Astrocyte of the spinal cord (primary cell): Measurements from ENCODE around the gene KCNQ1.

Source experiments
- DNase-seq: peaks from one replicate; pipeline ENCODE4 v3.0.0; 2011; ENCODE audit warnings: low read depth, low spot score
- H3K4me3 ChIP-seq: 2 replicates; pipeline ENCODE4 v1.5.1; 2011; ENCODE audit warnings: low read depth, mild to moderate bottlenecking, low read length, moderate library complexity
- in situ Hi-C: cut with HindIII; loops from 2 replicates; pipeline ENCODE4 v1.10.0; 2017; ENCODE audit warnings: low sequenced_read_pairs
- TF ChIP-seq, protein P1 (sequence below): IDR thresholded peaks from 2 replicates; pipeline ENCODE4 v1.5.1; 2012; ENCODE audit warnings: low read depth, mild to moderate bottlenecking, low read length, inconsistent platforms

Gene KCNQ1

DNA sequence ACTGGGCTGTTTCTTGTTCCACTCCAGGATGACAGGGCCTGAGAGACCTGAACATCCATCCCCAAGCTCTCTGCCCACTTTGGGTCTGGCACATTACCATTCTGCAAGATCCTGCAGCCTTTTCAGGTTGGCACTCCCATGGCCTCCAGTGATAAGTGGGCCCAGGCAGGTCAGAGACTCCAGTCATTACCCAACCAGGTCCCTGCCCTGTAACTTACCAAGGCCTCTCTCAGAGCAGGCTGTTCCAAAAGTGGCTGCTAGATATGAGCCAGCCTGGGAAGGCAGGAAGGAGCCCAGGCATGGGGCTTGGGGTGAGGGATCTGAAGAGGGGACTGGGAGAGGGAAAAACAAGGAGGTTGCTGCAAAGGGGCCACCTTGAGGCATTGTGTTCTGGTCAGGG is 219.1 kb downstream of the KCNQ1 start:
- H3K4me3 ChIP-seq = no peak overlapping the region
- in situ Hi-C loops = no loop called here
- TF ChIP-seq, protein P1, sequence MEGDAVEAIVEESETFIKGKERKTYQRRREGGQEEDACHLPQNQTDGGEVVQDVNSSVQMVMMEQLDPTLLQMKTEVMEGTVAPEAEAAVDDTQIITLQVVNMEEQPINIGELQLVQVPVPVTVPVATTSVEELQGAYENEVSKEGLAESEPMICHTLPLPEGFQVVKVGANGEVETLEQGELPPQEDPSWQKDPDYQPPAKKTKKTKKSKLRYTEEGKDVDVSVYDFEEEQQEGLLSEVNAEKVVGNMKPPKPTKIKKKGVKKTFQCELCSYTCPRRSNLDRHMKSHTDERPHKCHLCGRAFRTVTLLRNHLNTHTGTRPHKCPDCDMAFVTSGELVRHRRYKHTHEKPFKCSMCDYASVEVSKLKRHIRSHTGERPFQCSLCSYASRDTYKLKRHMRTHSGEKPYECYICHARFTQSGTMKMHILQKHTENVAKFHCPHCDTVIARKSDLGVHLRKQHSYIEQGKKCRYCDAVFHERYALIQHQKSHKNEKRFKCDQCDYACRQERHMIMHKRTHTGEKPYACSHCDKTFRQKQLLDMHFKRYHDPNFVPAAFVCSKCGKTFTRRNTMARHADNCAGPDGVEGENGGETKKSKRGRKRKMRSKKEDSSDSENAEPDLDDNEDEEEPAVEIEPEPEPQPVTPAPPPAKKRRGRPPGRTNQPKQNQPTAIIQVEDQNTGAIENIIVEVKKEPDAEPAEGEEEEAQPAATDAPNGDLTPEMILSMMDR = no peak
- DNase-seq = no peak

DNA sequence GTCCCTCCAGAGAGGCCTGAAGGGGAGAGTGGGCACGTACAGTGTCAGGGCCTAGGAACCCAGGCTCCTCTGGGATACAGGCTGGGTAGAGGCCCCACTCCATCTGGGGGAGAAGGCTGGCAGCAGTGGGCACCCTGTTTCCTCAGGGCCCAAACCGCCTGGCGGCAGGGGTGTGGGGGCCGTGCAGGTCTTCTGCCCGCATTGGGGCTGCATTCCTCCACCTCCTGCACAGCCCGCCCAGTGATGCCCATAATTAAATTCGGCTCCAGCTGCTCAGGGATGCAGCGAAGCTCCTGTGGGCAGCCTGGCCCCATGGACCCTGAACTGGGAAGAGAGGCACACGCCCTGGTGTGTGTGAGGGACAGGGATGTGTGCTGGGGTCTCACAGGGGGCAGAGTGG is 219.6 kb downstream of the KCNQ1 start:
- TF ChIP-seq, protein P1 = no peak
- in situ Hi-C loops = no loop called here
- no peak for DNase-seq
- no peak overlapping the region for H3K4me3 ChIP-seq

DNA sequence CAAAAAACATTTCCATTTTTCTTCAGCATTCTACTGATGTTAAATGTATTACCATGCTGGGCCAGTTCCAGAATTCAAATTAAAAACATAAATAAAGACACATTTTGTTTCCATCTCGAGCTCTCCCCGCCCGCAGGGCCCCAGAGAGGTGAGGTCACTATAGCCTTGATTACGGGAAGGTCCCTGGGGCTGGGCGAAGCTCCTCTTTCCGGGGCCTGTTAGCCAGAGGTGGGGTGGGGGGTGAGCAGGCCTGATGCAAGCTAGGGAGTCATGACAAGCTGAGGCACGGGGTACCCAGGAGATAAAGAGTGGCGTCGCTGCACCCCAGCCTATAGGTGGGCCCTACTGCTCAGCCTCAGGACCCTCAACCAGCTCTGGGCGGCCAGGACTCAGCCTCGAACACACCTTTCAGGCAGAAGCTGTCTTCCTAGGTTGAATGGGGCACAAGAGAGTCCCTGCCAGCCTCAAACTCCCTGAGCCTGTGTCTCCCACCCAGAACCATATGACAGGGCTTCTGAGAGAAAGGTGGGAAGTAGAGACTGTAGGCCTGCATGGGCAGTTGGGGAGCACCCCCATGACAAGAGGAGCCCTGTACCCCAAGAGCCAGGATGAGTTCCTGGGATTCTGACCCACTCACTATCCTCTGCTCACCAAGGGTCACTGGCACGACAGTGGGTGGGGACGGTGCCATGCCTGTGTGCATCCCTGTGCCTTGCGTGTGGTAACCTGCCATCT is 220.2 kb downstream of the KCNQ1 start:
- in situ Hi-C loops = no loop called here
- TF ChIP-seq, protein P1 = no peak
- H3K4me3 ChIP-seq = no peak overlapping the region
- DNase-seq = no peak

DNA sequence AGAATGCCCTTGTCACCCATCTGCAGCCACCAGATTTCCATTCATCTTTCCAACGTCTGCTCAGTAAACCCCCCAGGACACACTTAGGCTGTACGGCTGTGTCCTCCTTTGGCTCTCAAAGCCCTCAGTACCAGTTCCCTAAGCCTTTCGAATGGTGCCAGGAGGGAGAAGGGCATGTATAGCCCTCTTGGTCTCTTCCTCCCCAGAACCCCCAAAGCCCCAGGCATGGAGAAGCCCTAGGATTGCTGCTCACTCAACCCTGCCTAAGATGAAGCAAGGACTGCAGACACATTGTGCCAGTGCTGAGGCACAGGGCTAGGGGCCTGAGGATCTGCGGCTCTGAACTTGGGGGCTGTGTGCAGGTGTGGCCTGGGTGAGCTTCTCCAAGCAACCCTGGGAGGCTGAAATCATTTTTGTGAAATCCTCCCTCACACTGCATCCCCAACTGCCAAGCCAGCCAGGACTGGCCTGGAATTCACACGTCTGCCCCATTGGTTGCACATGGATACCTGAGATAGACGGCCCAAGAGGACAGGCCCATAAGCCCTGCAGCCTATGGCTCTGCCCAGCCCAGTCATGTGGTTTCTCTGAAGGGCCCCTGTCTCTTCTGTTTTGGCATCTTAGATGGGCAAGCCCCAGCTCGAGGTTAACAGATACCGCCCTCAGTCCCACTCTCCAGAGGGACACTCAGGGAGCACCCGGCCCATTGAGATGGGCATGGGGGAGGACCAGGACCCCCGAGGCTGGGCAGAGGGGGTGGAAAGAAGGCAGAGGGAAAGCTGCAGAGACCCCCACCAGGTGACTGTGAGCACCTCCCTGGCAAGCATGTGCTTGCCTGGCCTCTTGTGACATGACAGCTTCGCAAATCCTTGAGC is 221.0 kb downstream of the KCNQ1 start:
- in situ Hi-C loops = no loop called here
- TF ChIP-seq, protein P1 = no peak
- DNase-seq = no peak
- H3K4me3 ChIP-seq = no peak overlapping the region

DNA sequence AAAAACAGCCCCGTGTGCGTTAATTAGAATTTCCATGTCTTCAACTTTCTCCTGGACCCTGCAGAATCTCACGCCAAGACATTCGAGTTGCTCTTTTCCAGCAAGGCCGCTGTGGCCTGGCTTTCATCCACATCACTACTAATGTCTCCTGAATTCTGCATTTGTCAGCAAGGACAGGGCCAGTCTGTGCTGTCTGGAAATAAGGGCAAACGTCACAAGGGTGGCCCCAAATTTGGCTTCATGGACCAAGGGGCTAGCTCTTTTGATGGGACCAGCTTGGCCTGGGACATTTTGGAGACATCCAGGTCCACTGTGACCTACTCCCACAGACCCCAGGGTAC is 221.6 kb downstream of the KCNQ1 start:
- TF ChIP-seq, protein P1 = no peak
- H3K4me3 ChIP-seq = no peak overlapping the region
- no peak for DNase-seq
- in situ Hi-C loops = no loop called here

DNA sequence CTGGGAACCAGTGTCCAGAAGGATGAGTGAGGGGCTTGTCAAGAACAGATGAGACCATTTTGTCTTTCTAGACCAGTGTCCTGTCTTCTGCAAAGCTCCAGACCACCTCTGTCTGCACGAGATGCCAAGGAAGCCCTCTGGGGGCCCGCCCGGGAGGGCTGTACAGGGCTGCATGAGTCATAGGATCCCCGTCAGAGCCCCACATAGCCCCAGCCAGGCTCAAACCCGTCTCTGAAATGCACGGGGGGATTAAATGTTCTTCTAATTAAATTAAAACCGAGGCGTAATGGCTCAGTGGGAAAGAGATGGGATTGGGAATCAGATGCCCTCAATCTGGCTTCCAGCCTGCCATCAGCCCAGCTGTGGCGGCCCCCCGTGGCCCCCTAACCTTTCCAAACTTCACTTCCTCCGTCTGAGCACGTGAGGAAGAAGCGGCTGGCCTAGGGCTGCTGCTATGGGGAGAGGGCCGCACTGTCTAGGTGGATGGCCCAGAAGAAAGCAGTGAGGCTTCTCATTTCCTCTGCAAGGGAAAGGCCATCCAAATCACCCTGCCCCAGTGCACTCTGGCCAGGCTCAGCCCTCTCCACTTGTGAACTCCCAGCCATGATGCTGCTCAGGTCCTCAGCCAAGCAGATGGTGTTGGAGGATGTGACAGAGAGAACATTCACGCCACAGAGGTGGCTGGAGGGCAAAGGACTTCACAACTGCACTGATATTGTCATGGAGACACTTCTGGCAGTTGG is 222.2 kb downstream of the KCNQ1 start:
- H3K4me3 ChIP-seq = no peak overlapping the region
- TF ChIP-seq, protein P1 = no peak
- in situ Hi-C loops = no loop called here
- DNase-seq = no peak
